KBM-7 (cell line): Measurements from ENCODE around the gene RIN3.

Source experiments
- DNase-seq: peaks from one replicate; pipeline ENCODE4 v3.0.0-alpha.2; 2015
- in situ Hi-C: fragments of 300-500 bp; cut with MboI; formaldehyde crosslinking; loops from 2 replicates; pipeline ENCODE4 v1.14.3; 2020; ENCODE audit warnings: low sequenced_read_pairs, low pct_unique_long_range_greater_than_20kb, mixed read lengths

RIN3 gene

DNA sequence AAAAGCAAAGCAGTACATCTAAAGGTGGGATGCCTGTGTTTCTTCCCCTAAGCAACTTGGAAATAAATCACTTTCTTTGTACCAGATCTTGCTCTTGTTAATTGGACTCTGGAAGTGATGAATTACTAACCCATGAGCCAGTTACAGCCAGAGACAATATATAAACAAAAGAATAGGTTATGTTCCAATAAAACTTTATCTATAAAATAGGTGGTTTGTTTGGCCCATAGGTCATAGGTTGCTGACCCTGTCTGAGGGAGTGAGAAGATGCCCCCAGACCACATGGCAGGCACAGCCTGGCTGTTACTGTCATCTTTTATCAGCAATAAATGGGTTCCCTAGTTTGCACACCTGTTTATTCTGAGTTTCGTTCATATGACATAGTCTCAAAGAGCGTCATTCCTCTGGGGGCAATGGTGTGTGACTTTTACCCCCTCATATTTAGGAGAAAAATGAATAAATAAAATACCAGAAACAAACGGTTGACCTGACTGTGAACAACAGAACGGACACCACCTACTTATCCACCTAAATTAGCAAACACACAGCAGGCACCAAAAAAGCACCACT, 224.1 kb downstream of the RIN3 start:
- no peak for DNase-seq
- in situ Hi-C loops = no loop called here
